A549 treated with RU486 at 1 μM for 4 hours (cell line): Measurements from ENCODE around the gene LAMP2. TPM values are rescaled to one million over a fixed set of nuclear protein-coding genes. Genes with fewer than 3 reads are reported as not detected.

Experiments
- total RNA-seq: library from RNA; stranded (reverse); fragments of 200-300 nt; extraction: Qiagen RNA extraction; gene quantifications from 5 replicates; pipeline ENCODE4 v1.2.3, GENCODE V29; 2022; ENCODE audit warnings: low read depth

LAMP2 gene
- total RNA-seq, result 68.8 to 107 TPM (median 98.6 TPM) in 5 replicates

GRCh38 chrX:120468825-120469525 lies at the start of gene LAMP2:
Gene LAMP2 (minus strand): TSS chrX:120469296. CDS start chrX:120469169, 127 bp downstream.

Other genes with a start within 250 kb of the LAMP2 start
- 3.5 to 13.2 TPM (median 12.3 TPM) in 5 replicates for gene ZBTB33, start 218.5 kb downstream of the LAMP2 start, total RNA-seq
- 0.06 to 0.14 TPM (median 0.08 TPM) in 5 replicates for gene TMEM255A, start 157.8 kb downstream of the LAMP2 start, total RNA-seq
- not detected in 5 replicates for gene ATP1B4, start 107.2 kb downstream of the LAMP2 start, total RNA-seq
- gene CUL4B, start 91.7 kb upstream of the LAMP2 start, total RNA-seq, result 19.1 to 53.3 TPM (median 51.6 TPM) in 5 replicates
- gene MCTS1, start 134.8 kb upstream of the LAMP2 start, total RNA-seq, result 64.5 to 101 TPM (median 95.4 TPM) in 5 replicates
- 20.0 to 41.9 TPM (median 35.1 TPM) in 5 replicates for gene C1GALT1C1, start 160.8 kb upstream of the LAMP2 start, total RNA-seq